Measurements from ENCODE around the gene FAS.

GRCh38 chr10:89001729-89002072, 11.1 kb downstream of the FAS start:
- no peak for TF ChIP-seq CTCF (IDR thresholded peaks at IDR 0.05; ENCODE audit: poor library complexity)
- no peak for TF ChIP-seq EZH2 (IDR thresholded peaks at IDR 0.05; ENCODE audit: borderline replicate concordance)

All from hepatocyte (in vitro differentiated cells).